A549 (cell line): Measurements from ENCODE around the gene MYOM1. TPM values are rescaled to one million over a fixed set of nuclear protein-coding genes. Genes with fewer than 3 reads are reported as not detected.
A peak's percentile ranks its signal among the peaks of the same experiment; 100 is the strongest.

Experiments used
- ATAC-seq, 2 experiments: fragments of 200-7000 bp in 1 of 2; fragments of >200 bp in 1 of 2; cut with Nextera tagmentation in 1 of 2; cut with Tn5 transposase in 1 of 2; 3 replicates each; pipeline versions ENCODE4 v1.8.0 to v1.9.1; 2018 to 2020; ENCODE audit warnings: mild to moderate bottlenecking in 1 of 2, moderate library complexity in 1 of 2
- CTCF ChIA-PET: fragments of 300-600 bp; sonication (Branson Sonifier 250); formaldehyde crosslinking; extraction: SDS; loops from one replicate; lab custom pipeline; 2021; ENCODE audit warnings: antibody characterized with exemption, inconsistent platforms; lab: Yijun Ruan, JAX
- POLR2A ChIA-PET: fragments of 350-600 bp; formaldehyde crosslinking; extraction: SDS; loops from one replicate; lab custom pipeline; 2021; ENCODE audit warnings: antibody characterized with exemption, inconsistent platforms; lab: Yijun Ruan, JAX
- DNase-seq, 2 experiments: peaks; one replicate each; pipeline versions ENCODE4 v3.0.0 to v3.0.0-alpha.2; 2011 to 2016; ENCODE audit warnings: low read depth in 1 of 2, low spot score in 1 of 2
- FAIRE-seq: peaks from 2 replicates; lab custom pipeline; 2011; peaks lifted over from hg19 to GRCh38; lab: Jason Lieb, UNC
- H3K27ac ChIP-seq, 2 experiments: fragments of >200 bp; sonication (Bioruptor Twin); formaldehyde crosslinking; 3 replicates each; pipeline ENCODE4 v1.5.1; 2016 to 2017
- H3K4me1 ChIP-seq: fragments of >200 bp; sonication (Bioruptor Twin); formaldehyde crosslinking; 3 replicates; pipeline ENCODE4 v1.6.1; 2016
- H3K4me2 ChIP-seq: fragments of >200 bp; sonication (Bioruptor Twin); formaldehyde crosslinking; 3 replicates; pipeline ENCODE4 v1.6.1; 2016
- H3K4me3 ChIP-seq: fragments of >200 bp; sonication (Bioruptor Twin); formaldehyde crosslinking; 3 replicates; pipeline ENCODE4 v1.5.1; 2016
- H3K9me3 ChIP-seq: fragments of >200 bp; sonication (Bioruptor Twin); formaldehyde crosslinking; 3 replicates; pipeline ENCODE4 v1.6.1; 2016
- ATOH8 ChIP-seq: fragments of 250-450 bp; sonication (Bioruptor Pico); IDR thresholded peaks from 2 replicates; pipeline ENCODE4 v1.5.0; 2020; ENCODE audit warnings: low read depth, mild to moderate bottlenecking, moderate library complexity
- BHLHE40 ChIP-seq: IDR thresholded peaks from 2 replicates; pipeline ENCODE4 v1.6.1; 2012; ENCODE audit warnings: low read depth, low read length, inconsistent platforms
- CBX8 ChIP-seq: fragments of 200-600 bp; sonication (generic); IDR thresholded peaks from 2 replicates; pipeline ENCODE4 v1.6.1; 2016
- CHD4 ChIP-seq: fragments of 200-600 bp; sonication (generic); IDR thresholded peaks from 2 replicates; pipeline ENCODE4 v1.6.1; 2016; ENCODE audit warnings: antibody characterized with exemption, mild to moderate bottlenecking, borderline replicate concordance
- E2F6 ChIP-seq: IDR thresholded peaks from 2 replicates; pipeline ENCODE4 v1.6.1; 2012; ENCODE audit warnings: low read depth, borderline replicate concordance
- ELK1 ChIP-seq: fragments of 150-350 bp; IDR thresholded peaks from 2 replicates; pipeline ENCODE4 v1.6.1; 2014; ENCODE audit warnings: low read depth, mild to moderate bottlenecking, low read length
- FOSL2 ChIP-seq, 2 experiments: fragments of 450-650 bp in 1 of 2; fragments of >200 bp in 1 of 2; sonication (Bioruptor Twin) in 1 of 2; formaldehyde crosslinking; IDR thresholded peaks; 2 replicates each; pipeline versions ENCODE4 v1.5.0 to v1.6.1; 2016 to 2020; ENCODE audit warnings: mild to moderate bottlenecking in 1 of 2, moderate library complexity in 1 of 2
- GATA3 ChIP-seq: IDR thresholded peaks from 2 replicates; pipeline ENCODE4 v1.6.1; 2012; ENCODE audit warnings: borderline replicate concordance
- HDAC2 ChIP-seq: fragments of 200-600 bp; sonication (generic); IDR thresholded peaks from 2 replicates; pipeline ENCODE4 v1.6.1; 2016
- HES2 ChIP-seq: fragments of >200 bp; sonication (Bioruptor Twin); formaldehyde crosslinking; IDR thresholded peaks from 2 replicates; pipeline ENCODE4 v1.6.1; 2016
- HEYL ChIP-seq: fragments of 250-450 bp; sonication (Bioruptor Pico); IDR thresholded peaks from 2 replicates; pipeline ENCODE4 v1.8.0; 2021; ENCODE audit warnings: mild to moderate bottlenecking, moderate library complexity
- HMGXB4 ChIP-seq: fragments of 250-450 bp; sonication (Bioruptor Pico); IDR thresholded peaks from 2 replicates; pipeline ENCODE4 v1.5.0; 2021; ENCODE audit warnings: mild to moderate bottlenecking, moderate library complexity, borderline replicate concordance
- HOXB5 ChIP-seq: fragments of 250-450 bp; sonication (Bioruptor Pico); IDR thresholded peaks from 2 replicates; pipeline ENCODE4 v1.5.0; 2020; ENCODE audit warnings: mild to moderate bottlenecking, moderate library complexity
- JUN ChIP-seq, 2 experiments: fragments of >200 bp; sonication (Bioruptor Twin); formaldehyde crosslinking; IDR thresholded peaks; 2 replicates in 1 of 2; 3 replicates in 1 of 2; pipeline ENCODE4 v1.6.1; 2016 to 2017
- KDM1A ChIP-seq: fragments of 200-600 bp; sonication (generic); IDR thresholded peaks from 2 replicates; pipeline ENCODE4 v1.6.1; 2016; ENCODE audit warnings: low read depth, mild to moderate bottlenecking
- MYC ChIP-seq: IDR thresholded peaks from 2 replicates; pipeline ENCODE4 v1.6.1; 2012; ENCODE audit warnings: mild to moderate bottlenecking, inconsistent platforms, low read length, improper control_type of control experiment, borderline replicate concordance
- NFE2L2 ChIP-seq: fragments of 150-350 bp; conservative IDR thresholded peaks from 2 replicates; pipeline ENCODE4 v1.6.1; 2014; ENCODE audit warnings: low read length
- NPAS2 ChIP-seq: fragments of 250-450 bp; sonication (Bioruptor Pico); IDR thresholded peaks from 2 replicates; pipeline ENCODE4 v1.8.0; 2022; ENCODE audit warnings: mild to moderate bottlenecking, moderate library complexity, borderline replicate concordance
- POLR2AphosphoS2 ChIP-seq: conservative IDR thresholded peaks from 2 replicates; pipeline ENCODE4 v1.6.1; 2012; ENCODE audit warnings: low read length, improper control_type of control experiment, inconsistent platforms
- SREBF2 ChIP-seq: fragments of 450-650 bp; IDR thresholded peaks from 2 replicates; pipeline ENCODE4 v1.6.1; 2014; ENCODE audit warnings: mild to moderate bottlenecking, moderate library complexity
- TFCP2L1 ChIP-seq: fragments of 250-450 bp; sonication (Bioruptor Pico); IDR thresholded peaks from 2 replicates; pipeline ENCODE4 v1.5.0; 2021; ENCODE audit warnings: mild to moderate bottlenecking
- TP53 ChIP-seq: fragments of 250-450 bp; sonication (Bioruptor Pico); IDR thresholded peaks from 2 replicates; pipeline ENCODE4 v1.5.0; 2021; ENCODE audit warnings: mild to moderate bottlenecking, moderate library complexity
- ZC3H11A ChIP-seq: fragments of 450-650 bp; IDR thresholded peaks from 2 replicates; pipeline ENCODE4 v1.6.1; 2014; ENCODE audit warnings: antibody characterized with exemption, mild to moderate bottlenecking
- ZNF302 ChIP-seq: fragments of 250-450 bp; sonication (Bioruptor Pico); IDR thresholded peaks from 2 replicates; pipeline ENCODE4 v1.9.0; 2021; ENCODE audit warnings: inconsistent platforms, mild to moderate bottlenecking, moderate library complexity
- ZSCAN20 ChIP-seq: fragments of 250-450 bp; sonication (Bioruptor Pico); IDR thresholded peaks from 2 replicates; pipeline ENCODE4 v1.8.0; 2022; ENCODE audit warnings: mild to moderate bottlenecking, moderate library complexity
- WGBS: methylation state at CpG from one replicate; pipeline ENCODE4 v1.1.6; 2017; ENCODE audit errors: missing lambda C conversion rate; 5-methylcytosine and 5-hydroxymethylcytosine counted together
- polyA plus RNA-seq, 4 experiments: library from polyadenylated mRNA; depleted of rRNA in 3 of 4; stranded (reverse); fragments of >200 nt; fragmentation: RNase III in 1 of 4; extraction: RNeasy Plus Mini Kit Qiagen cat#74134 plus additional on column Dnase treatment in 1 of 4; gene quantifications; 2 replicates in 3 of 4; 3 replicates in 1 of 4; pipeline ENCODE4 v1.2.3, GENCODE V29; 2011 to 2017

MYOM1 gene
- polyA plus RNA-seq, 2 of the 4 experiments (the other 2 are of a cell fraction) = 0.18 to 0.30 TPM

GRCh38 chr18:3269241-3269913 is 49.6 kb upstream of the MYOM1 start:
- Histone ChIP-seq H3K4me2 (peak overlapping the region; percentile 46), H3K9me3 (no peaks in the 10 kb centered on the region), H3K27ac (peak overlapping the region in 1 of 2 experiments; percentile 15; a peak in 1 of 6 replicates), H3K4me3 (no peak overlapping the region), H3K4me1 (peaks cover 57% of the 10 kb centered on the region)
- 84% methylated on average over 4 of the region's 4 CpGs for WGBS
- DNase-seq (no peak), FAIRE-seq (no peak), ATAC-seq (peak in 1 of 2 experiments; percentile 46; a peak in 2 of 6 replicates)
- ChIA-PET CTCF (no interaction called here), POLR2A (no interaction called here)
- TF ChIP-seq NPAS2 = no peak
- no peak for TF ChIP-seq ZNF302 (CRISPR knock-in tag)
- no peak for TF ChIP-seq HDAC2
- no peak for TF ChIP-seq KDM1A
- TF ChIP-seq TP53 (CRISPR knock-in tag) = no peak
- no peak for TF ChIP-seq HEYL (CRISPR knock-in tag)
- TF ChIP-seq ATOH8 (CRISPR knock-in tag) = no peak
- no peak for TF ChIP-seq CHD4
- TF ChIP-seq GATA3 = no peak
- TF ChIP-seq HES2 = no peak
- TF ChIP-seq SREBF2 = no peak
- no peak for TF ChIP-seq FOSL2 (IDR thresholded peaks at IDR 0.05)
- TF ChIP-seq FOSL2 (CRISPR knock-in tag; IDR thresholded peaks at IDR 0.05) = no peak
- no peak for TF ChIP-seq BHLHE40
- no peak for TF ChIP-seq ELK1
- no peak for TF ChIP-seq HMGXB4 (CRISPR knock-in tag)
- TF ChIP-seq CBX8 = no peak
- TF ChIP-seq HOXB5 (CRISPR knock-in tag) = no peak
- TF ChIP-seq POLR2AphosphoS2 = no peak
- no peak for TF ChIP-seq E2F6
- no peak for TF ChIP-seq ZC3H11A

GRCh38 chr18:3268306-3268705 is 48.5 kb upstream of the MYOM1 start:
- Histone ChIP-seq H3K27ac (no peak overlapping the region), H3K9me3 (no peaks in the 10 kb centered on the region), H3K4me1 (peaks cover 63% of the 10 kb centered on the region), H3K4me3 (no peak overlapping the region), H3K4me2 (peak overlapping the region; percentile 46)
- DNase-seq = no peak
- CTCF ChIA-PET = no interaction called here
- POLR2A ChIA-PET = no interaction called here
- no peak for TF ChIP-seq TFCP2L1
- no peak for TF ChIP-seq FOSL2 (IDR thresholded peaks at IDR 0.05)
- no peak for TF ChIP-seq FOSL2 (CRISPR knock-in tag; IDR thresholded peaks at IDR 0.05)
- no peak for TF ChIP-seq GATA3
- no peak for TF ChIP-seq ZSCAN20
- no peak for TF ChIP-seq MYC
- TF ChIP-seq NFE2L2 = no peak
- TF ChIP-seq HDAC2 = no peak
- TF ChIP-seq JUN (IDR thresholded peaks at IDR 0.05) = no peak
- TF ChIP-seq, all 56 proteins: peak for 0
- FAIRE-seq = no peak
- no peak for ATAC-seq
